Heart left ventricle (tissue), 16 donors: ENCODE results near the gene EPC2. TPM values are rescaled to one million over a fixed set of nuclear protein-coding genes. Genes with fewer than 3 reads are reported as not detected.

Experiments
- ATAC-seq, 4 donors: fragments of 200-7000 bp; cut with Tn5 transposase; one replicate each; pipeline ENCODE4 v1.9.1; 2020 to 2022; ENCODE audit warnings: moderate library complexity in 4 of 4, mild to moderate bottlenecking in 3 of 4, moderate number of reproducible peaks in 1 of 4
- DNase-seq, 5 donors: peaks; one replicate each; pipeline ENCODE4 v3.0.0-alpha.2; 2020
- H3K27ac ChIP-seq, 12 donors: fragments of 200-600 bp; sonication (generic) in 4 of 12; one replicate each; pipeline versions ENCODE4 v1.5.0 to v1.8.0; 2016 to 2022; ENCODE audit warnings: mild to moderate bottlenecking in 2 of 12
- H3K27me3 ChIP-seq, 9 donors: fragments of 200-600 bp; sonication (generic) in 2 of 9; one replicate each; pipeline versions ENCODE4 v1.5.1 to v1.8.0; 2016 to 2022; ENCODE audit warnings: mild to moderate bottlenecking in 3 of 9
- H3K36me3 ChIP-seq, 9 donors: fragments of 200-600 bp; sonication (generic) in 2 of 9; one replicate each; pipeline versions ENCODE4 v1.5.0 to v1.8.0; 2018 to 2022; ENCODE audit warnings: mild to moderate bottlenecking in 2 of 9
- H3K4me1 ChIP-seq, 12 donors: fragments of 200-600 bp; sonication (generic) in 4 of 12; one replicate each; pipeline versions ENCODE4 v1.5.0 to v1.8.0; 2016 to 2022; ENCODE audit warnings: mild to moderate bottlenecking in 3 of 12
- H3K4me3 ChIP-seq, 12 donors: fragments of 200-600 bp; sonication (generic) in 4 of 12; one replicate each; pipeline versions ENCODE4 v1.5.0 to v1.8.0; 2017 to 2022; ENCODE audit warnings: mild to moderate bottlenecking in 9 of 12, moderate library complexity in 4 of 12
- H3K9me3 ChIP-seq, 12 donors: fragments of 200-600 bp; sonication (generic) in 4 of 12; one replicate each; pipeline versions ENCODE4 v1.5.0 to v1.8.0; 2016 to 2022; ENCODE audit warnings: mild to moderate bottlenecking in 1 of 12
- CTCF ChIP-seq, 12 donors: fragments of 200-600 bp; sonication (generic) in 4 of 12; IDR thresholded peaks; one replicate each; pipeline versions ENCODE4 v1.5.0 to v1.8.0; 2018 to 2022; ENCODE audit warnings: antibody characterized with exemption in 12 of 12, mild to moderate bottlenecking in 5 of 12
- POLR2A ChIP-seq, 2 donors: fragments of 450-650 bp; IDR thresholded peaks; one replicate each; pipeline ENCODE4 v1.6.1; 2017; ENCODE audit warnings: antibody characterized with exemption in 2 of 2, mild to moderate bottlenecking in 2 of 2, moderate library complexity in 2 of 2
- WGBS, 4 donors: extraction: QIAGEN DNeasy Blood & Tissue Kit in 2 of 4; methylation state at CpG; one replicate each; pipeline versions ENCODE4 v1.1.5 to v1.1.7; 2013 to 2018; 5-methylcytosine and 5-hydroxymethylcytosine counted together
- intact Hi-C, 10 donors: fragments of 100-400 bp; cut with DNase I; formaldehyde crosslinking; loops; one replicate each; pipeline versions ENCODE4 v1.11.1 to v1.14.2; 2022
- polyA plus RNA-seq, 2 donors: library from polyadenylated mRNA; stranded (reverse); fragments of 200-250 nt; gene quantifications; one replicate each; pipeline ENCODE4 v1.2.3, GENCODE V29; 2013
- total RNA-seq, 9 donors: library from RNA; depleted of rRNA in 2 of 9; stranded (reverse); fragments of >200 nt in 2 of 9; fragmentation: NEBNext Ultra II Directional in 3 of 9; extraction: Animal tissue kit (Norgen Biotek cat#: 25700) in 3 of 9; gene quantifications; one replicate each; pipeline versions ENCODE4 v1.1.0 to v1.2.4, GENCODE V29; 2016 to 2023
- donor health status: ischemic (EF 13 %, LVEDD 7.1; RV severe dilation, severe dysfunction).
- donor health status: healthy with polysubstance abuse.
- donor health status: DM: no; HTN: yes; CAD: no.
- donor health status: DM: no; HTN: no; CAD: no.
- donor health status: ischemic (EF 25% LVEDD 6.9; RV normal size, moderate dysfunction).
- donor health status: ischemic (EF 25% LVEDD 5.7; RV mildly dilated, moderate dysfunction).
- donor health status: healthy.
- donor health status: DM: yes; HTN: yes; CAD: no.
- donor health status: ischemic (EF 35%, LVEDD 5.7; RV mildly dilated, moderate dysfunction).
- donor health status: nonischemic (EF 11% LVEDD 7.7; RV severe dilation, severe dysfunction).
- donor health status: DM: yes; HTN: yes; CAD: no.
- donor health status: PGD.
- donor health status: ischemic (EF 29% LVEDD 5.4; RV normal size, mild dysfunction).
- donor health status: nonischemic (EF 23%, LVEDD 6.1; RV moderate dilation, normal function).

The EPC2 gene
- total and polyA plus RNA-seq, 11 donors = 5.6 to 27.1 (median 19.3) TPM

- ATAC-seq (no peak), DNase-seq (no peak)
- Histone ChIP-seq H3K4me3 (no peak overlapping the region), H3K9me3 (no peaks in the 10 kb centered on the region), H3K27ac (no peak overlapping the region), H3K36me3 (no peaks in the 10 kb centered on the region), H3K27me3 (no peaks in the 10 kb centered on the region), H3K4me1 (peaks cover 0 to 22% (median 0%) of the 10 kb centered on the region in 12 donors)
- intact Hi-C loops = no loop called here
- no peak for TF ChIP-seq POLR2A (IDR thresholded peaks at IDR 0.05)
- TF ChIP-seq CTCF (IDR thresholded peaks at IDR 0.05) = no peak
- 94 to 99% (median 97%) methylated on average over 5 of the region's 5 CpGs for WGBS, 4 donors
These were observed 93.2 kb downstream of the EPC2 start for GRCh38 chr2:148737742-148738141.

GRCh38 chr2:148739454-148740105 is 95.0 kb downstream of the EPC2 start:
- 68 to 77% (median 75%) methylated on average over 2 of the region's 2 CpGs for WGBS, 4 donors

GRCh38 chr2:148742373-148742772 is 97.8 kb downstream of the EPC2 start:
- Histone ChIP-seq H3K9me3 (no peaks in the 10 kb centered on the region), H3K27me3 (no peaks in the 10 kb centered on the region), H3K27ac (no peak overlapping the region), H3K36me3 (peaks cover 0 to 5% (median 0%) of the 10 kb centered on the region in 9 donors), H3K4me3 (no peak overlapping the region), H3K4me1 (peaks cover 0 to 22% (median 0%) of the 10 kb centered on the region in 12 donors)
- DNase-seq = no peak
- ATAC-seq = no peak
- 88 to 94% (median 91%) methylated on average over 4 of the region's 4 CpGs for WGBS, 4 donors
- no peak for TF ChIP-seq CTCF (IDR thresholded peaks at IDR 0.05)
- no peak for TF ChIP-seq POLR2A (IDR thresholded peaks at IDR 0.05)
- intact Hi-C loops = no loop called here

More at GRCh38 chr2:148739454-148740105, 95.0 kb downstream of the EPC2 start:
- H3K27ac ChIP-seq = no peak overlapping the region
- H3K4me1 ChIP-seq = peaks cover 0 to 22% (median 0%) of the 10 kb centered on the region in 12 donors
- intact Hi-C loops = no loop called here
- TF ChIP-seq CTCF (IDR thresholded peaks at IDR 0.05) (no peak), POLR2A (IDR thresholded peaks at IDR 0.05) (no peak)
- H3K4me3 ChIP-seq = no peak overlapping the region
- DNase-seq (no peak), ATAC-seq (no peak)
- H3K27me3 ChIP-seq = no peaks in the 10 kb centered on the region
- H3K9me3 ChIP-seq = no peaks in the 10 kb centered on the region
- peaks cover 0 to 5% (median 0%) of the 10 kb centered on the region in 9 donors for H3K36me3 ChIP-seq

GRCh38 chr2:148745151-148745851 is 100.8 kb downstream of the EPC2 start:
- no peaks in the 10 kb centered on the region for H3K9me3 ChIP-seq
- intact Hi-C loops = no loop called here
- H3K27me3 ChIP-seq = no peaks in the 10 kb centered on the region
- ATAC-seq = no peak
- H3K4me1 ChIP-seq = peaks cover 0 to 20% (median 0%) of the 10 kb centered on the region in 12 donors
- no peak overlapping the region for H3K27ac ChIP-seq
- TF ChIP-seq CTCF (IDR thresholded peaks at IDR 0.05) = no peak
- no peak for TF ChIP-seq POLR2A (IDR thresholded peaks at IDR 0.05)
- peaks cover 0 to 5% (median 0%) of the 10 kb centered on the region in 9 donors for H3K36me3 ChIP-seq
- DNase-seq = no peak
- H3K4me3 ChIP-seq = no peak overlapping the region
- 92 to 95% (median 94%) methylated on average over 3 of the region's 3 CpGs for WGBS, 4 donors
